ENCODE measurements around the gene PRSS33.

GRCh38 chr16:2752850-2753732 is 34.3 kb downstream of the PRSS33 start:
- TF ChIP-seq CTCF (IDR thresholded peaks at IDR 0.05; ENCODE audit: low read depth, low read length) (no peak), MYC (IDR thresholded peaks at IDR 0.05; ENCODE audit: low read depth, low read length) (peak; percentile 68), POLR2A (IDR thresholded peaks at IDR 0.05; ENCODE audit: extremely low read depth, insufficient read length) (no peak)

Measured in NB4 (cell line).